DMS79 (cell line): ENCODE measurements around the gene ANKRD11.
A peak's percentile ranks its signal among the peaks of the same experiment; 100 is the strongest.
"Not testable (repeated sequence)": the region's sequence is repeated elsewhere in the genome, so short reads cannot be mapped to it uniquely, and the experiment has no call there.

Source experiments
- DNase-seq: peaks from one replicate; lab custom pipeline; 2025; lab: John Stamatoyannopoulos, UW

The ANKRD11 gene

DNA sequence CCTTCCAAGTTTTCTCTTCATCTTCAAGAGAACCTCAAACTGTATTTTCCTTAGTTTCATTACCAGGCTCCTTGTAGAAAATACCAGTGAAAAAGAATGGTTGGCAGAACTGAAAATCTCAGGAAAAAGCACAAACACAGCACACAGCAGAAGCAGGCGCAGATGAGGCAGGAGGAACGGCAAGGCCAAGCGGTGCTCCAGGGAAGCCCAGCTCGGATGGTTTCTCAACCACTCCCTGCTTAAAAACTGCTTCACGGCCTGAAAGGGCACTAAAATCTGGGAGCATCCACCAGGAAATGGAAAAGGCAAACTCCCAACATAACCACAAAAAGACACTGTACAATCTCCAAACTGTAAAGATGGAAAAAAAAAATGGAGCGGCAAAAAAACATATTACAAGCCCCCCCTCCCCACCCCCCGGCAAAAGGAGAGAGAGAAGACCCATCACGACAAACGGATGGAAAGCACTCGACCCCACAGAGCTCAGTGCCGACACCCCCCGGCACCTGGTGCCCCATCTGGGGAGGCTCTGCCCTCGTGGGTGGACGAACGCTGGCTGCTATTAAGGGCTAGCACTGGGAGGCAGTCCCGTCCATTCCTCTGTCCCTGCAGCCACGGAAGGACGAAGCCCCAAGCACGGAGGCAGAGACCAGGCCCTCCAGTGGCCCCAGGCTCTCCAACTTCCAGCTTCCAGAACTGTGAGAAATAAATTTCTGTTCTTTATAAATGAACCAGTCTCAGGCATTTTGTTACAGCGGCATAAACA, 145.3 kb downstream of the ANKRD11 start:
- no peak for DNase-seq

DNA sequence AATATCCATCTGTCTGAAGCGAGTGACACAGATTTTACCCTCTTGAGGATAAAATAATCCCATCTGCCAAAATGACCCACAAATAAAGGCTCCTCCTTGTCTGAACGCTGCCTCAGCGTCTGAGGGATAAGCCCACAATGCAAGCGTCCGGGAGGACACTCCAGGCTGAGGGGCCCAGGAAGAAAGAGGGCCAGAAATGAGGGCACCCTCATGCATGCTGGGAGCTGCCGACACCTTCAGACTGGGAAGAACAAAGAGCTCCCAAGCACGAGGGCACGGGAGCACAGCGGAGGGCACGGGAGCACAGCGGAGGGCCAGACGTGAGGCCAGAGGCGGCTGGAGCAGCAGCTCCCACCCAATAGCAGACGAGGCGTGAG, 145.9 kb downstream of the ANKRD11 start:
- no peak for DNase-seq

DNA sequence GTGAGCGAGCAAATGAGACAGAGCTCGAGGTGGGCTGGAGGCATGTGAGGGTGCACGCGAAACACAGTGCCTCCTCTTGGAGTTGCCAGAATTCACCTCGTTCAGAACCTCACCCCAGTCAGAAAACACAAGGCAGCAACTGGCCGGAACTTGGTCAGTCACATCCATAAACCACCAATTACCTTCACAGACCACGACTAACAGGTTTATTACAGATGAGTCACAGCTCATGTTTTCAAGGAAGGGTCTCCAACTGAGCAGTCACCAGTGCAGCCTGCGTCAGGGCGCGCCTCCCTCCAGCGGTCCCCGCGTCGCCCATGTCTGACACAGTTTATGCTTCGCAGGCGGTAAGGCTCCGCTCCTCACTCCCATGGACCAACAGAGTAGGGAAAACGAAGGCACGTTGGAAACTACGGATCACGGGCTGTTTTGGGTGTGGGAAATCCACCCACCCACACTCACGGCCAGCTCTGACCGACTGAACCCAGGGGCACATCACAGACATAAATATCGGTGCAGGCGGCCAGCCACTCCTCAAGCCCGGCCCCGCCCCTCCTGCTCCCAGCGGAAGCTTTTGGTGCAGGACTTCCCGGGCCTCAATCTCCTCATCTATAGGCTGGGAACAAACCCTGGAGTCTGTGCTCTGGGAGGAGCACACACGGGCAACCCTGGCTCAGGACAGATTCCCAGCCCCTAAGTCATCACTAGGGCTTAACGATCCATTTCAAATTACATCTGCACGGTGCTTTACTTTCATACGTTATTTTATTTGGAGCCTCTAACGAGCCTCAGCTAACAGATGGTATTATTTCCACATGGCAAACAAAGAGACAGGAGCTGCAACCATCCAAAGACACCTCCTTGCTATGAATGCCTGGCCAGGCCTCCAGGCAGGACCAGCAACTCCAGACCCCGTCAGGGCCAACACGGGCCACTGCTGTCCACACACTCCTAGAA, 146.6 kb downstream of the ANKRD11 start:
- no peak for DNase-seq

DNA sequence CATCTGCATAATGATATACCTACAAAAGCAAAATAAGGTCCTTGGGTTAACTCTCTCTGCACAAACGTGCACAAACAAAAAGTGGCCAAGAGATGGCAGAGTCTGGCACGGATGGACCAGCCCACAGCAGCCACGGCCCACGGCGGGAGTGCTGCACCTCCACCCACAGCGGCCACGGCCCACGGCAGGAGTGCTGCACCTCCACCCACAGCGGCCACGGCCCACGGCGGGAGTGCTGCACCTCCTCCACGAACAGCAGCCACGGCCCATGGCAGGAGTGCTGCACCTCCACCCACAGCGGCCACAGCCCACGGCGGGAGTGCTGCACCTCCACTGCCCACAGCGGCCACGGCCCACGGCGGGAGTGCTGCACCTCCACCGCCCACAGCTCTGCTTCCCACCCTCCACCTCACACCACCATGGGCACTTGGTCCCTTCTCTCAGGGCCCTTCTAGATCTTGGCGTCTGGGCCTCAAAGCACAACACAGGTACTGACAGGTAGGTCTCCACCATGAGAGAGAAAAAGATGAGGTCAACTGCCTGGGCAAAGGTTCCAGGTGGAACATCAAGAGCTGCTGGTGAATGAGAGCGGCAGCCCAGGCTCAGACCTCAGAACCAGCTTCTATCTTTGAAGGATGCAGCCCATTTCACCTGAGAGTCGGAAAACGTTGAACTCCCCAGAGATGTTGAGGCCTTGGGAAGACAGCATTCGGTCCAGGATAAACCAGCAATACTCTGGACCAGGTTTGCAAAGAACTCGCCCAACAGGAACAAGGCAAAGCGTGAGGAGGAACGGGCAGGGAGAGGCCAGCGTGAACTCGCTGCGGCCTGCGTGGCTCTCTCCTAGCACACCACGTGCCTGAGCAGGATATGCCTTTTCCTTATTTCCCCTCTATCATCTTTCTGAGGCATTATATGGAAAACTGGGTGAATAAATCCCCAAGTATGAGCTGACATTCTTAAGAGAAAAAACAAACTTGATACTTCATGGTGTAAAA, 148.4 kb downstream of the ANKRD11 start:
- DNase-seq = no peak

DNA sequence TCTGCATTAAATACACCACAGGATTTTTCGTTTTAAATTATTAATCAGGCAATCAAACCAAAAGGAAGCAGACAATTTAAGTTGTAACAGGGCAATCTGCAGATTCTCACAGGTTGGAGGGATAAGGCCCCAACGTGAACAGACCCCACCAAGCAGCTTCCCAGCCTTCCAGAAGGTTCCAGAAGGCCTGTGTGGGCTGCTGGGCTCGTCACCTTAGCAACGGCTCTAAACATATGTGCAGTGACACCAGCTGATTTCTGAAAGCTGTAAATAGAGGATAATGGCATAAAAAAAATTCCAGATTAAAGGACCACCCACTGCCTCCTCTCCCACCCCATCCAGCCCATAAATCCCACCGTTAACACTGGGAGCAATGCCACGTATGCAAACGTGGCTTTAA, 149.1 kb downstream of the ANKRD11 start:
- no peak for DNase-seq

DNA sequence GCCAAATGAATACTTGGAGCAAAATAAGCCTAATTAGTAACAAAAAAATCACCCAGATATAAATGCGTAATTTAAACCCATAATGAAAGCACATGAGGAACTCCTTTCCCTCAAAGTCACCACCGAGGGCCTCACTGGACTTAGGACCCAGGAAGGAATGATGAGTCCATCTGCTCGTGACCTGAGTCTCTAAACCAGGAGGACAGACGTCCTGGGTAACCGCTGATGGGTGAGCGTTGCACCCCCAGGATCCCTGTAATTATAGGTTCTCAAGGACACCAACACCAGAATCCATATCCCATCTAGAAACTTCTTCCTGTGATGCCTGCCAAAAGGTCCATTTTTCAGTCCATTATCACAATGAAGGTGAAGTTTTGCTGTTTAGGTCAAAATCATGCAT, 151.5 kb downstream of the ANKRD11 start:
- DNase-seq = no peak

DNA sequence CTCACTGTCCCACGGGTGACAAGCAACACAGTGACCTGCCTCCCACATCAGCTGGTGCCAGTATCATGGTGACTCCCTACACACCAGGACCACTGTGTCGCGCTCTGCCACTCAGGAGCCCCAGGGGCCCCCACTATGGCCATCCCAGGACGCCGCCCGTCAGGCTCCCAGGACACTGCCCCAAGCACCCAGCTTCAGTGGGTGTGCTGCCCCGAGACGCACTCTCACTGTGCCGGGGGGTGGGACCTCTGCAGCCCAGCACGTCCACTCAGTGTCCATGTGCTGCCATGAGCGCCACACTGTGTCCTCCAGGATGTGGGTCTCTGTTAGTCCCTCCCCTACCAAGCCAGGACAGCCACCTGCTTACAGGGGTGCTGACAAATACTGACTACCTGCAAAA, 152.4 kb downstream of the ANKRD11 start:
- no peak for DNase-seq

DNA sequence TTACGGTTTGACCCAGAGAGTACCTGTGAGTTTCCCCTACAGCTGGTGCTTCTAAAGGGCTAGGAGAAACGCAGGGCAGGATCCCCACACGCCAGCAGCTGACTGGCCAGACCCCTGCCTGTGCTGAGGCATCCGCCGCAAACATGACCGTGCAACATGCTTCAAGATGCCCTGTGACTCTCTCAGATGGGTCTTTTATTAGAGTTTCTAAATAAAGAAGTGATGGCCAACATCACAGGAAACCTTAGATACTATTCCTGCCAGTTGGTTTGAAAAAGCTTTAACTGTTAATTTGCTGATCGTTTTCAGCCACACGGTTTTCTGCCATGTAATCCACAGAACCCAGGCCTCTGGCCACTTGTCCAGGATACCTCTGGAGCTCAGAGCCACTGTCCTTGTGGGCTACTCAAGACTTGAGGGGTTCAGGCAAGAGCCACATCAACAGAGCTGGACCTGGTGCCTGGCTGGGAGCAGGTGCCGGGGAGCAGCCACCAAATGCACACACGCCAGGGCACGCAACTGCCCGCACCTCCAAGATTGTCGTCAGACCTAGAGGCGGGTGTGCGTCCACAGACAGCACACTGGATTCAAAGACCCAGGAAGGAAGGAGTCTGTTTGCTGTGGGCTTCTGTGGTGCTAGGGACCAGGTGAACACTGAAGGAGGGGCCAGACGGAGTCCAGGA, 154.4 kb downstream of the ANKRD11 start:
- no peak for DNase-seq

DNA sequence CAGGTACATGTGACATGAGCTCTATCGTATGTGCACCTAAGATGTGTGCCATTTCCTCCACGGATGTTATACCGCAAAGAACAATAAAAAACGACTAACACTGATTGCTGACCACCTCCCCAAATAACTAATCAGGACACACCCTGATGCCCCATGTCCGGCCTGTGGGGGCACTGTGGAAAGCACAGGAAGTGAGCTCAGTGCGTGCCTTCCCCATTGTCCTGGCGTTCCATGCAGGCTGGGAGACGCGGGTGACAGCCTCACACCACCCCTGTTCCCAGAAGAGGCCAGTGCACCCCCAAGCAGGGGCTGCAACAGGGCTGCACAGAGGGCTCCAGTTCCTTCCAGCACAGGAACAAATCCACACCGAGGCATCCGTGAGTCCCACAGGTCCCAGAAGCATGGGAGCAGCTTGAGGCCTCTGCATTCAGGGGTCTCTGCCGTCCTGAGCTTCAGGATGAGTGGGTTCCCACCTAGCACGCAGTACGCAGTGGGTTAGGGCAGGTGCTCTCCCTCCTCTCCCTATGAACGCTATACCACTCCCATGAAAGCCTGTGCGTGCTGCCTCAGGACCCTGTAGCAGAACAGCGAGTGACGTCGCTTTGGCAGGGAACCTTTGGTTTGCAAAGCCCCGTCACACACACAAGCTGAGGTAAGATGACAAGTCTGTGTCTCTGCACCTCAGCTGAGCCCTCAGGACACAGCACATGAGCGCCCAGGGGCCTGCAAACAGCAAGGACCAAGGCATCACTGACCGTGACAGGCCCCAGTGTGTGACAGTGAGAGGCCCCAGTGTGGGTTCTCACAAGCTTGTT, 155.2 kb downstream of the ANKRD11 start:
- DNase-seq = no peak

DNA sequence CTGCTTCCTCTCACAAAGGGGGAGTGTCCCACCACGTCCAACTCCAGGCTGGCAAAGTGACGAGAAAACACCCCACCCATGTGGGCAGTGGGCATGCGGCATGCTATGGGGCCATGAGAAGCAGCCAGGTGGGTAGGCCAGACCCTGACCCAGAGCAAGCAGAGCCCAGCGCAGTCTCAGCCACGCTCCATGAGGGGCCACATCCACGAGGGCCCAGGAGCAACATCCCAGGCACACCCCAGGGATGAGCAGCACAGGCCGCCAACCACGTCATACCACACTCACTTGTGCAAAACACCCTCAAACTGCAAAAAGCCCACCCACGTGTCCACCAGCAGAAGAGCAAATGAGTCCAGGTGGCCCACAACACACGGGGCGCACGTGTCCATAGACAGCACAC, 155.9 kb downstream of the ANKRD11 start:
- no peak for DNase-seq

DNA sequence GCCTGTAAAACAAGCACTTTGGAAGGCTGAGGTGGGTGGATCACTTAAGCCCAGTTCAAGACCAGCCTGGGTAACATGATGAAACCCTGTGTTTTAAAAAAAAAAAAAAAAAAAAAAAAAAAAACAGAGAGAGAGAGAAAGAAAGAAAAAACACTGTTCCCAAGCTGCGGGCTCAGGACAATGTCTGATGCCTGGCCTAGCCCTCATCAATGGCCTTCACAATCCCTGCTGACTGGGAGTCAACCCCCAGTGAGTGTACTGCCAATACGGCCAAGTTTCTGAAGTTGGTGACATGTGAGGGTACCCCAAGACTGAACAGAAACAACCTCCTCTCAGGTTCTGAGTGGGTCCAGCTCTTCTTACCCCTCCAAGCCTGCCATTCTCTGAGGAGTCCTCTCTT, 156.3 kb downstream of the ANKRD11 start:
- DNase-seq = no peak

DNA sequence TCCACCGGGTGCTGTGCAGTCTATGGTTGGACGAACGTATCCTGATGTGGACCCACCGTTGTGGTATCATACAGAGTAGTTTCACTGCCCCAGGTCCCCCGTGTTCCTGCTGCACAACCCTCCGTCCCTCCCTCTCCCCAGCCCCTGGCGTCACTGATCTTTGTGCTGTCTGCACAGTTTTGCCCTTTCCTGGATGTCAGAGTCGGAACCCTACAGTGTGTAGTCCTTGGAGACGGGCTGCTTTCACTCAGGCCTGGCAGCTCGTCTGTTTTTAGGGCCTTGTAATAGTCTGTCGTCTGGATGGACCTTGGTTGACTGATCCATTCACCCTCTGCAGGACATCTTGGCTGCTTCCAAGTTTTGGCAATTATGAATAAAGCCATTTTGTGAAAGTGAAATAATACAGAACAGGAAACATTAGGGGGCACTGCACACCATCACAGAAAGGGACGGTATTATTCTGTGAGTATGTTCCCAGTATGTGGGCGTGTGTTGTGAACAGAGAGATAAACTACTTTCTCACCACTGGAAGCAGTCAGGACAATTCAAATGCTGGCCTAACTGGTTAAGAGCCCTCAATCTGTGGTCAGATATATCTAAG, 156.9 kb downstream of the ANKRD11 start:
- DNase-seq = peak; percentile 6

DNA sequence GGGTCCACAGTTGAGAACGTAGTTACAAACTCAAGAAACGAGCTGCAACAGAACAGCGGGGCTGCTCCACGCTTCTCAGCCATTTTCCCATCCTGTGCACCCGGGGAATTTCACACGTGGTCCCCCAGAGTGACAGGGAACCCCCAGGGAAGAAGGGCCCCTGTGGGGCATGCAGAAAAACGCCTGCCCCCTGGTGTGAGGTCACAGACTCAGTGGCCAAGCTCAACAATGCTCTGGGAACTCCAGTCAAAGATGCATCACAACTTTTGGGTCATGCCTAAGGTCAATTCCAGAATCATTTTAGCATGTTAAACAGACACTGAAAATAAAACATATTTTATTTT, 157.5 kb downstream of the ANKRD11 start:
- no peak for DNase-seq

DNA sequence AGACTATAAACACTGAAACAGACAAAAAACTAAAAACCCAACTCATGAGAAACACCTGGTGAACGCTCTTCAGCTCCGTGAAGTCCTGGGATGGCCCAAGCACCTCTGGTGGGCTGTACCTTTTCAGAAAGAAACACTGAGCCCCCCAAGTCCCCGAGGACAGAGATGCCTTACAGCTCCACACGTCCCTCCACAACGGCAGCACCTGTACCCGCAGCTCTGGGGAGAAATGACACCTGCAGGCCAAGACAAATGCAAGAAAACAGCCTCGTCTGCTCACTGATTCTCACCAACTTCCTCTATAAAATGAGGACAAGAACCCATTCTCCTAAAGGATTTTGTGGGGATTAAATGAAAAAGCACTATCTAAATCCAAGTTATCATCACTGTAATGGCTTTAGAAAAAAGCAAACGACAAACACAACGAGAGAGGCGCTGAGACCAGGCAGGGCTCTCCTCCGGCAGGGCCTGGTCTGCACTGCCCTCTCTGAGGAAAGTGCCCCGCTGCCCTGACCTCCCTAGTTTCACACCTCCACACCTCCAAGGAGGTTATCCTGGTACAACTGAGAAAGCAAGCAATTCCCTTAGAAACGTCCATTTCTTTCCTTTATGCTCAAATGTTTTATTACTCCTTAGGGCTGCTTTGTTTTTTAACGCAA, 158.0 kb downstream of the ANKRD11 start:
- DNase-seq = no peak

DNA sequence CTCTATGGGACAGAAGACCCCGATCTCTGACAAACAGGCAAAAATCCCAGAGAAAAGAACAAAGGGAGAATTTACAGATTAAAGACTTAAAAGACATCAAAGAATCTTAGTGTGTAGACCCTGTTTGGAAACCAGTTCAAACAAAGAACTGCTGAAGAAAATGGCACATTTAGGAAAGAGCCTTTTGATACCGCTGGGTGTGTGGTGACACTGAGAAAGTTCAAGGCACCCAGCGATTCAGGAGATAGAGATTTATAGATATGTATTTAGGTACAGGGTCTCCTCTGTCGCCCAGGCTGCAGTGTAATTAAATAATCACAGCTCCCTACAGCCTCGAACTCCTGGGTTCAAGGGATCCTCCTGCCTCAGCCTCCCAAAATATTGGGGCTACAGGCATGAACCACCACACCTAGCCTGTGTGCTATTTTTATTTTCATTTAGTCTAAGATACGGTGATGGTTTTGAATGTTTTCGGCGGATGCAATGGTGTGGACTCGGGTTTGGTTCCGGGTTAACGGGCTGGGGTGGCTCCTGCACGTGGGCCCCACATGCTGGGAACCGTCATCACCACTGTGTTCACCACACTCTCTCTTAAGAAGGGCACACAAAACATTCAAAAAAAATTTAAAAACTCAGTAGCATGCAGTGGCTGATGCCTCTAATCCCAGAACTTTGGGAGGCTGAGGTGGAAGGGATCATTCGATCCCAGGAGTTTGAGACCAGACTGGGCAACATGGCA, 158.8 kb downstream of the ANKRD11 start:
- DNase-seq = no peak

DNA sequence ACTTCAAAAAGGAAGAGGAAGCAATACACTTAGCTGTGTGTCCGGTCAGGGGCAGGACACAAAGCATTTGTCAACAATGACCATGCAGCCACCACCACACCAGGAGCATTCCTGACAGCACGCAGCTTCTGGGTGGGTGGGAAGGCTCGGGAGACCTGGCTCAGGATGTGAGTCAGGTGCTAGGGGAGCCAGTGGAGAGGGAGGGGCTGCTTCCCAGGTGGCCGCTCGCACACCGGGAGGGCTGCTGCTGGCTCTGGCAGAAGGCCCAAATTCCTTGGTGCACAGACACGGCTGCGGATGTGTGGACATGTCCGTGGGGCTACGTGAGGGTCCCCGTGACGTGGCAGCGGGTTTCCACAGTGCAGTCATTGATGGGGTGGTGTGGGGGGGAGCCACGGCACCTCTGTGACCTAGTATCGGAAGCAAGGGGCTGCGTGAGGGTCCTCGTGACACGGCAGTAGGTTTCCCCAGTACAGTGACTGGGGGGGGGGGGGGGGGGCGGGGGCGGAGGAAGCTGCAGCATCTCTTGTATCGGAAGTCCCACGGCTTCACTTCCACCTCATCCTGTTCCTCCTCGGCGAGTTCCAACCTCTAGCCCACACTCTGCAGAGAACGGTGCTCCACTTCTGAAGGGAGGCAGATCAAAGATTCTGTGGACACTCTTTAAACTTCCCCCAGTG, 160.0 kb downstream of the ANKRD11 start:
- DNase-seq = no peak

DNA sequence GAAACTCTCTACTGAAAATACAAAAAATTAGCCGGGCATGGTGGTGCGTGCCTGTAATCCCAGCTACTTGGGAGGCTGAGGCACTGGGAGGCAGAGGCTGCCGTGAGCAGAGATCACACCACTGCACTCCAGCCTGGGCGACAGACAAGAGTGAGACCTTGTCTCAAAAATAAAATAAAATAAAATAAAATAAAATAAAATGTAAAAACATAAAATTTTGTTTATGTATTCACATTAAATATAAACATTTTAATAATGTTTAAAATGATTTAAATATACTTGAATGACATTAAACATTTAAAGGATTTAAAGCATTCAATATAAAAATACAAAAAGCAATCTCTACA, 160.6 kb downstream of the ANKRD11 start:
- DNase-seq = not testable (repeated sequence)
